K562 (cell line): ENCODE measurements around the gene SRGAP3. TPM values are rescaled to one million over a fixed set of nuclear protein-coding genes. Genes with fewer than 3 reads are reported as not detected.

Experiments
- ATAC-seq: fragments of 200-7000 bp; cut with Tn5 transposase; 3 replicates; pipeline ENCODE4 v1.9.1; 2020; ENCODE audit warnings: moderate library complexity
- BruUV-seq: library from RNA; stranded (reverse); fragments of 400-500 nt; replicated peaks from 2 replicates; lab custom pipeline; 2021; lab: Mats Ljungman, UMichigan
- CTCF ChIA-PET: fragments of 300-600 bp; formaldehyde crosslinking; extraction: SDS; loops from one replicate; lab custom pipeline; 2021; ENCODE audit warnings: low intra/inter-chr PET ratio; lab: Yijun Ruan, JAX
- POLR2A ChIA-PET: fragments of 300-600, 350-650 bp; sonication (Branson Sonifier 250); formaldehyde crosslinking; extraction: SDS; loops from one replicate; lab custom pipeline; 2021; ENCODE audit warnings: antibody characterized with exemption, inconsistent platforms; lab: Yijun Ruan, JAX
- DNase-seq, 4 experiments: peaks; one replicate each; pipeline versions ENCODE4 v3.0.0 to v3.0.0-alpha.2; 2011 to 2018; ENCODE audit warnings: low spot score in 3 of 4, mixed read lengths in 3 of 4; ENCODE audit errors: extremely low read depth in 1 of 4
- FAIRE-seq: peaks from 2 replicates; lab custom pipeline; 2011; peaks lifted over from hg19 to GRCh38; lab: Jason Lieb, UNC
- H2AFZ ChIP-seq: 2 replicates; pipeline ENCODE4 v1.6.0; 2011; ENCODE audit warnings: low read depth, low read length, control low read depth, inconsistent platforms
- H3K27ac ChIP-seq: fragments of 200-600 bp; 3 replicates; pipeline ENCODE4 v1.8.0; 2011; ENCODE audit warnings: low read depth, mild to moderate bottlenecking, control low read depth, inconsistent platforms, low read length, moderate library complexity, mixed read lengths; ENCODE audit errors: extremely low read depth
- H3K27me3 ChIP-seq, 2 experiments: fragments of 300-600 bp in 1 of 2; 2 replicates in 1 of 2; 3 replicates in 1 of 2; pipeline versions ENCODE4 v1.6.0 to v1.8.0; 2011; ENCODE audit warnings: inconsistent platforms in 2 of 2, low read length in 2 of 2, mild to moderate bottlenecking in 1 of 2, mixed read lengths in 1 of 2, moderate library complexity in 1 of 2; ENCODE audit not compliant: control insufficient read depth in 2 of 2, insufficient read depth in 2 of 2
- H3K36me3 ChIP-seq: fragments of 300-600 bp; 3 replicates; pipeline ENCODE4 v1.8.0; 2011; ENCODE audit warnings: mild to moderate bottlenecking, low read length, inconsistent platforms; ENCODE audit not compliant: control insufficient read depth, insufficient read depth
- H3K4me1 ChIP-seq, 2 experiments: fragments of 200-600 bp in 1 of 2; replicated peaks in 1 of 2; 2 replicates in 1 of 2; 3 replicates in 1 of 2; pipeline versions ENCODE4 v1.5.1 to v1.8.0; 2011; ENCODE audit warnings: inconsistent platforms in 2 of 2, low read length in 2 of 2, mild to moderate bottlenecking in 1 of 2, mixed read lengths in 1 of 2, moderate library complexity in 1 of 2; ENCODE audit not compliant: control insufficient read depth in 2 of 2, insufficient read depth in 2 of 2
- H3K4me2 ChIP-seq: 2 replicates; pipeline ENCODE4 v1.6.1; 2011; ENCODE audit warnings: low read length, control low read depth, inconsistent platforms, mixed read lengths; ENCODE audit not compliant: insufficient read depth
- H3K4me3 ChIP-seq: fragments of 200-600 bp; sonication (generic), shearing (Covaris generic); 2 replicates; pipeline ENCODE4 v1.5.1; 2016; ENCODE audit warnings: control low read depth, inconsistent platforms
- H3K79me2 ChIP-seq: fragments of 200-600 bp; 3 replicates; pipeline ENCODE4 v1.8.0; 2011; ENCODE audit warnings: low read length, inconsistent platforms; ENCODE audit not compliant: control insufficient read depth, insufficient read depth
- H3K9ac ChIP-seq, 2 experiments: 2 replicates each; pipeline versions ENCODE4 v1.6.0 to v1.6.1; 2011; ENCODE audit warnings: low read depth in 2 of 2, low read length in 2 of 2, control low read depth in 1 of 2, inconsistent platforms in 1 of 2, mild to moderate bottlenecking in 1 of 2, mixed read lengths in 1 of 2; ENCODE audit not compliant: insufficient read depth in 1 of 2
- H3K9me1 ChIP-seq: one replicate; pipeline ENCODE4 v1.6.0; 2011; ENCODE audit warnings: inconsistent platforms, mild to moderate bottlenecking, low read length, moderate library complexity; ENCODE audit not compliant: control insufficient read depth, insufficient read depth
- H3K9me3 ChIP-seq: replicated peaks from 2 replicates; pipeline ENCODE4 v1.5.1; 2011; ENCODE audit warnings: low read depth, low read length, inconsistent platforms; ENCODE audit not compliant: control insufficient read depth, insufficient read depth
- H4K20me1 ChIP-seq: replicated peaks from 2 replicates; pipeline ENCODE4 v1.6.1; 2011; ENCODE audit warnings: low read length, inconsistent platforms, mixed read lengths; ENCODE audit not compliant: control insufficient read depth, insufficient read depth
- ARID1B ChIP-seq: fragments of 450-650 bp; IDR thresholded peaks from 2 replicates; pipeline ENCODE4 v1.6.1; 2016; ENCODE audit warnings: antibody characterized with exemption, mild to moderate bottlenecking, inconsistent platforms
- CCNT2 ChIP-seq: IDR thresholded peaks from 2 replicates; pipeline ENCODE4 v1.6.1; 2011; ENCODE audit warnings: borderline replicate concordance, low read depth, mild to moderate bottlenecking, moderate library complexity, mixed read lengths, low read length; ENCODE audit not compliant: insufficient read length; ENCODE audit errors: extremely low read depth
- MTA1 ChIP-seq: fragments of 450-650 bp; IDR thresholded peaks from 2 replicates; pipeline ENCODE4 v1.6.1; 2017; ENCODE audit warnings: borderline replicate concordance
- PML ChIP-seq: IDR thresholded peaks from 2 replicates; pipeline ENCODE4 v1.6.1; 2012; ENCODE audit warnings: low read length, inconsistent platforms
- RAD21 ChIP-seq, 2 experiments: fragments of 250-450 bp in 1 of 2; fragments of 450-650 bp in 1 of 2; sonication (Bioruptor Pico) in 1 of 2; formaldehyde crosslinking in 1 of 2; IDR thresholded peaks in 1 of 2; conservative IDR thresholded peaks in 1 of 2; 2 replicates each; pipeline versions ENCODE4 v1.4.0 to v1.8.0; 2020 to 2022; ENCODE audit warnings: mild to moderate bottlenecking in 2 of 2, moderate library complexity in 1 of 2
- RBFOX2 ChIP-seq: fragments of 200-400 bp; formaldehyde crosslinking; IDR thresholded peaks from 2 replicates; pipeline ENCODE4 v1.6.1; 2017; ENCODE audit warnings: low read depth, mild to moderate bottlenecking, low read length, moderate library complexity
- SIRT6 ChIP-seq: IDR thresholded peaks from one replicate; pipeline ENCODE4 v1.6.1; 2012; ENCODE audit warnings: low read depth, mild to moderate bottlenecking, control low read depth, inconsistent platforms, low read length, moderate library complexity
- SLC30A9 ChIP-seq: fragments of 250-450 bp; sonication (Bioruptor Pico); IDR thresholded peaks from 2 replicates; pipeline ENCODE4 v1.8.0; 2022; ENCODE audit warnings: mild to moderate bottlenecking, moderate library complexity
- SRF ChIP-seq, 2 experiments: fragments of 250-450, 450-650 bp in 1 of 2; sonication (Bioruptor Pico) in 1 of 2; sonication (generic) in 1 of 2; formaldehyde crosslinking; IDR thresholded peaks; 2 replicates each; pipeline versions ENCODE4 v1.5.0 to v1.5.1; 2020 to 2022; ENCODE audit warnings: mild to moderate bottlenecking in 1 of 2, missing genetic modification reagents in 1 of 2
- TBL1XR1 ChIP-seq, 2 experiments: IDR thresholded peaks; 2 replicates each; pipeline ENCODE4 v1.6.1; 2012; ENCODE audit warnings: improper control_type of control experiment in 2 of 2, low read length in 2 of 2, mild to moderate bottlenecking in 1 of 2
- UBTF ChIP-seq, 2 experiments: IDR thresholded peaks; 2 replicates each; pipeline ENCODE4 v1.6.1; 2012; ENCODE audit warnings: improper control_type of control experiment in 2 of 2, low read depth in 2 of 2, low read length in 2 of 2, borderline replicate concordance in 1 of 2
- ZNF785 ChIP-seq: fragments of 250-450 bp; sonication (Bioruptor Pico); IDR thresholded peaks from 2 replicates; pipeline ENCODE4 v1.4.0; 2020; ENCODE audit warnings: mild to moderate bottlenecking
- WGBS: fragments of 100-300 bp; shearing (Covaris generic); methylation state at CpG from one replicate; pipeline ENCODE4 v1.1.6; 2016; ENCODE audit warnings: low coverage, mixed read lengths; ENCODE audit not compliant: insufficient coverage; ENCODE audit errors: missing lambda C conversion rate; 5-methylcytosine and 5-hydroxymethylcytosine counted together
- in situ Hi-C: fragments of 300-500 bp; cut with MboI; formaldehyde crosslinking; loops from 4 replicates; pipeline ENCODE4 v1.15.0; 2018; ENCODE audit warnings: inconsistent platforms, mixed read lengths
- intact Hi-C: fragments of 100-400 bp; cut with micrococcal nuclease; formaldehyde crosslinking; loops from 2 replicates; pipeline ENCODE4 v1.14.2; 2022
- polyA plus RNA-seq, 8 experiments: library from polyadenylated mRNA; depleted of rRNA in 4 of 8; stranded (reverse) in 5 of 8; unstranded in 3 of 8; fragments of >200 nt; fragmentation: Nextera tagmentation in 2 of 8; fragmentation: Illumina TruSeq in 1 of 8; extraction: Ambion mirVana in 2 of 8; extraction: Trizol in 1 of 8; gene quantifications; 2 replicates each; pipeline versions ENCODE4 v1.2.1 to v1.2.3, GENCODE V29; 2011 to 2014; ENCODE audit warnings: inconsistent platforms in 1 of 8, missing spikeins in 1 of 8
- total RNA-seq, 7 experiments: library from RNA; depleted of rRNA in 6 of 7; stranded (reverse); fragments of >200 nt in 6 of 7; fragmentation: Illumina TruSeq in 2 of 7; extraction: Trizol in 2 of 7; gene quantifications; 2 replicates each; pipeline versions ENCODE4 v1.2.1 to v1.2.3, GENCODE V29; 2011 to 2021; ENCODE audit warnings: low replicate concordance in 1 of 7
- TF ChIP-seq, protein P1 (sequence below): sonication (generic); formaldehyde crosslinking; IDR thresholded peaks from 2 replicates; pipeline ENCODE4 v1.9.0; 2022; ENCODE audit warnings: mild to moderate bottlenecking, missing genetic modification reagents

SRGAP3 gene
- total and polyA plus RNA-seq, 9 of the 15 experiments (the other 6 are each of a cell fraction or from before 2014, with no cell fraction given): 0.11 to 0.85 (median 0.35) TPM; not detected in 2

- H3K9ac ChIP-seq: no peak overlapping the region
- FAIRE-seq (no peak), DNase-seq (no peak), ATAC-seq (no peak)
- no peak overlapping the region for H2AFZ ChIP-seq
- H3K27ac ChIP-seq: no peak overlapping the region
- no peak overlapping the region for H3K4me2 ChIP-seq
- WGBS: 0% methylated on average over 4 of the region's 4 CpGs
- no peaks in the 10 kb centered on the region for H3K79me2 ChIP-seq
- in situ Hi-C loops (no loop called here), intact Hi-C loops (no loop called here)
- no peak overlapping the region for H3K4me3 ChIP-seq
- CTCF ChIA-PET: interaction anchor here (1.3 to 2.8 kb wide), 2 partner anchors 98 to 333 kb away, joined by 3 to 23 read pairs; no protein-coding TSS in a partner anchor
- H3K9me3 ChIP-seq: no peaks in the 10 kb centered on the region
- POLR2A ChIA-PET: interaction anchor here (0.6 kb wide), 1 partner anchor 8 kb away, joined by 3 read pairs; no protein-coding TSS in a partner anchor
- H3K4me1 ChIP-seq: peaks cover 0 to 5% of the 10 kb centered on the region in 2 experiments; a peak in 1 of 5 replicates
- no peaks in the 10 kb centered on the region for H4K20me1 ChIP-seq
- no peaks in the 10 kb centered on the region for H3K36me3 ChIP-seq
- TF ChIP-seq PML: no peak
- H3K27me3 ChIP-seq: peaks cover 3 to 14% of the 10 kb centered on the region in 2 experiments; a peak in 4 of 5 replicates
- no peaks in the 10 kb centered on the region for H3K9me1 ChIP-seq
- BruUV-seq: no TSS peak
Measured at GRCh38 chr3:8969241-8969640, 280.2 kb downstream of the SRGAP3 start.

- Histone ChIP-seq H3K79me2 (no peaks in the 10 kb centered on the region), H3K4me1 (peaks cover 0 to 8% of the 10 kb centered on the region in 2 experiments; a peak in 2 of 5 replicates), H3K4me2 (no peak overlapping the region), H3K36me3 (no peaks in the 10 kb centered on the region), H3K9me3 (no peaks in the 10 kb centered on the region), H3K27me3 (peaks cover 3 to 14% of the 10 kb centered on the region in 2 experiments; a peak in 4 of 5 replicates), H3K4me3 (no peak overlapping the region), H4K20me1 (no peaks in the 10 kb centered on the region), H3K27ac (no peak overlapping the region), H3K9me1 (no peaks in the 10 kb centered on the region), H3K9ac (no peak overlapping the region), H2AFZ (no peak overlapping the region)
- WGBS: 2% methylated on average over 5 of the region's 5 CpGs
- no TSS peak for BruUV-seq
- DNase-seq: no peak
- ChIA-PET POLR2A (interaction anchor here (0.6 kb wide), 1 partner anchor 9 kb away, joined by 3 read pairs; no protein-coding TSS in a partner anchor), CTCF (no interaction called here)
- no peak for ATAC-seq
- intact Hi-C loops (no loop called here), in situ Hi-C loops (no loop called here)
- FAIRE-seq: no peak
- no peak for TF ChIP-seq SIRT6
- no peak for TF ChIP-seq UBTF (IDR thresholded peaks at IDR 0.05; ENCODE audit: borderline replicate concordance in 1 of 2, low read depth in 2 of 2, low read length in 2 of 2)
- no peak for TF ChIP-seq SRF (CRISPR knock-in tag; IDR thresholded peaks at IDR 0.05)
- TF ChIP-seq RBFOX2: no peak
- TF ChIP-seq, protein P1, sequence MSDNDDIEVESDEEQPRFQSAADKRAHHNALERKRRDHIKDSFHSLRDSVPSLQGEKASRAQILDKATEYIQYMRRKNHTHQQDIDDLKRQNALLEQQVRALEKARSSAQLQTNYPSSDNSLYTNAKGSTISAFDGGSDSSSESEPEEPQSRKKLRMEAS (CRISPR knock-in tag): no peak
- TF ChIP-seq RAD21 (CRISPR knock-in tag; conservative IDR thresholded peaks at IDR 0.05 in 1 of 2, IDR thresholded peaks at IDR 0.05 in 1 of 2): no peak
- no peak for TF ChIP-seq TBL1XR1 (IDR thresholded peaks at IDR 0.05; ENCODE audit: low read length in 2 of 2)
- TF ChIP-seq SLC30A9 (CRISPR knock-in tag): no peak
- TF ChIP-seq ZNF785: no peak
- TF ChIP-seq CCNT2: no peak
- no peak for TF ChIP-seq MTA1
- no peak for TF ChIP-seq ARID1B
Measured at GRCh38 chr3:8968375-8968882, 281.0 kb downstream of the SRGAP3 start.
